GM10248 (cell line): ENCODE results near the gene WNT2B.

Experiments used
- CTCF ChIA-PET: fragments of 300-600 bp; sonication (Branson Sonifier 250); formaldehyde crosslinking; extraction: SDS; loops from one replicate; lab custom pipeline; 2021; ENCODE audit warnings: antibody characterized with exemption; lab: Yijun Ruan, JAX
- POLR2A ChIA-PET: fragments of 350-650 bp; sonication (Branson Sonifier 250); formaldehyde crosslinking; extraction: SDS; loops from one replicate; lab custom pipeline; 2020; ENCODE audit warnings: antibody characterized with exemption; lab: Yijun Ruan, JAX
- DNase-seq: peaks from one replicate; pipeline ENCODE4 v3.0.0; 2012; ENCODE audit errors: extremely low spot score
- CTCF ChIP-seq: IDR thresholded peaks from 2 replicates; pipeline ENCODE4 v1.5.1; 2012; ENCODE audit warnings: mild to moderate bottlenecking, low read depth; ENCODE audit errors: extremely low read depth, missing control alignments, control extremely low read depth

Gene WNT2B

GRCh38 chr1:112558634-112559033 is 49.9 kb downstream of the WNT2B start:
- CTCF ChIA-PET = interaction anchor here (1.6 to 2.2 kb wide), 3 partner anchors 56 to 167 kb away, joined by 5 to 6 read pairs (median 6); partner anchors contain the start of gene PPM1J
- POLR2A ChIA-PET = no interaction called here
- DNase-seq = no peak
- TF ChIP-seq CTCF = no peak

GRCh38 chr1:112563341-112563740 is 54.6 kb downstream of the WNT2B start:
- CTCF ChIA-PET = interaction anchor here (1.2 kb wide), 1 partner anchor 13 kb away, joined by 3 read pairs; no protein-coding TSS in a partner anchor
- POLR2A ChIA-PET = no interaction called here
- no peak for TF ChIP-seq CTCF

GRCh38 chr1:112564081-112564480 is 55.3 kb downstream of the WNT2B start:
- CTCF ChIA-PET = interaction anchor here (0.8 to 1.2 kb wide), 2 partner anchors 13 to 17 kb away, joined by 3 read pairs; no protein-coding TSS in a partner anchor
- TF ChIP-seq CTCF = no peak
- POLR2A ChIA-PET = interaction anchor here (0.7 kb wide), 1 partner anchor 666 kb away, joined by 9 read pairs; no protein-coding TSS in a partner anchor
- no peak for DNase-seq

More at GRCh38 chr1:112563341-112563740, 54.6 kb downstream of the WNT2B start:
- DNase-seq = no peak

- TF ChIP-seq CTCF = no peak
- CTCF ChIA-PET = interaction anchor here (1.3 kb wide), 1 partner anchor 24 kb away, joined by 3 read pairs; no protein-coding TSS in a partner anchor
- POLR2A ChIA-PET = no interaction called here
- no peak for DNase-seq
Observed at GRCh38 chr1:112565800-112566199, 57.0 kb downstream of the WNT2B start.

- no peak for DNase-seq
- POLR2A ChIA-PET = no interaction called here
- TF ChIP-seq CTCF = no peak
- CTCF ChIA-PET = interaction anchor here (0.8 kb wide), 1 partner anchor 17 kb away, joined by 3 read pairs; no protein-coding TSS in a partner anchor
Observed at GRCh38 chr1:112575154-112575804, 66.5 kb downstream of the WNT2B start.

GRCh38 chr1:112576240-112576639 is 67.5 kb downstream of the WNT2B start:
- TF ChIP-seq CTCF = no peak
- POLR2A ChIA-PET = no interaction called here
- no peak for DNase-seq
- CTCF ChIA-PET = interaction anchor here (0.7 kb wide), 1 partner anchor 13 kb away, joined by 3 read pairs; no protein-coding TSS in a partner anchor
